Mucosa of stomach (tissue), 1 donor: ENCODE data around the gene PLEKHG7.
"Not testable (repeated sequence)": the region's sequence is repeated elsewhere in the genome, so short reads cannot be mapped to it uniquely, and the experiment has no call there.

Source experiments
- H3K27me3 ChIP-seq: one replicate; pipeline ENCODE4 v1.7.0; 2013; ENCODE audit warnings: mild to moderate bottlenecking, low read length; ENCODE audit not compliant: control insufficient read depth, insufficient read depth
- H3K36me3 ChIP-seq: one replicate; pipeline ENCODE4 v1.7.0; 2013; ENCODE audit warnings: low read length; ENCODE audit not compliant: control insufficient read depth, insufficient read depth
- H3K4me1 ChIP-seq: one replicate; pipeline ENCODE4 v1.7.0; 2013; ENCODE audit warnings: mild to moderate bottlenecking, low read length; ENCODE audit not compliant: control insufficient read depth, insufficient read depth
- H3K4me3 ChIP-seq: one replicate; pipeline ENCODE4 v1.7.0; 2013; ENCODE audit warnings: low read length
- H3K9ac ChIP-seq: one replicate; pipeline ENCODE4 v1.7.0; 2013; ENCODE audit warnings: mild to moderate bottlenecking, low read length, moderate library complexity
- H3K9me3 ChIP-seq: one replicate; pipeline ENCODE4 v1.7.0; 2013; ENCODE audit warnings: mild to moderate bottlenecking, low read length, moderate library complexity; ENCODE audit not compliant: control insufficient read depth
- donor health status: Pancreatic carcinoma.

Gene PLEKHG7

GRCh38 chr12:92736605-92737004 is 33.8 kb downstream of the PLEKHG7 start:
- H3K9me3 ChIP-seq = no peaks in the 10 kb centered on the region
- no peak overlapping the region for H3K9ac ChIP-seq
- H3K4me1 ChIP-seq = no peaks in the 10 kb centered on the region
- no peaks in the 10 kb centered on the region for H3K27me3 ChIP-seq
- no peak overlapping the region for H3K4me3 ChIP-seq
- no peaks in the 10 kb centered on the region for H3K36me3 ChIP-seq

DNA sequence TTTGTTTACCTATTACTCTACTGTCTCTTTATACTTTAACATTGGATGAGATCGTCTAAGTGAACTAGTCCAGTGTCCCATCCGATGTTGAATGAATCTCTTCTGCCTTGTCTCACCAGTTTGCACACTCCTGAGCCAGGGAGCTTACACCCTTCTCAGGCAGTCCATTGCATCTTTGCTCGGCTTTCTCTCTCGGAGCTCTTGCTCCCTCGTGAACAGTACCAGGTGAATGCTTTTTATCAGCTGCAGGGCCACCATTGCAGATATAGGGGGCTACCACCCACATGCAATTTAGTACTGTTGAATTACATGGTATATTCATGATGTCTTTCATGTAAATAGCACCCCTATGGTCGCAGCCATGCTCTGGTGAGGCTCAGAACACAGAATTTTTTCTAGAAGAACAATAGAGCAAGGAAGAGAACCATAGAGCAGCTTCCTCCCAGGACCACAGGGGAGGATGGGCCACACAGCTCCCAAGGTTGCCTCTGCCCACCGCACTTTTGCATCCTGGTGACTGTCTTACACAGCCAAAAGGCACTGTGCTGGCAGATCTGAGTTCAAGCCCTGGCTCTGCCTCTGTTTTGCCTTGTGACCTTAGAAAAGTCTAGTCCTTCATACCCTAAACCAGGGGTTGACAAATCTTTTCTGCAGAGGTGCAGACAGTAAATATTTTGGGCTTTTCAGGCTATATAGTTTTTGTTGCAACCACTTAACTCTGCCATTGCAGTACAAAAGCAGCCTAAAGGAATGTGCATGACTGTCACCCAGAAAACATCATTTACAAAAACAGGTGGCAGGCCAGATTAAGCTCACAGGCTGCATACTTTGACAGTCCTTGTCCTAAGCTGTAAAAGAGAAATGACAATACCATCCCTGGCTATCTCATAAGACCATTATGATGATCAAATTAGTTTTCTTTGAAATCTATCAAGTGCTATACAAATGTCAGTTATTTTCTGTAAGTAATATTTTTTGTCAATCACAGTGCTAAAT is 35.4 kb downstream of the PLEKHG7 start:
- Histone ChIP-seq H3K9ac (no peak overlapping the region), H3K4me3 (no peak overlapping the region), H3K27me3 (no peaks in the 10 kb centered on the region), H3K4me1 (no peaks in the 10 kb centered on the region), H3K36me3 (no peaks in the 10 kb centered on the region), H3K9me3 (no peaks in the 10 kb centered on the region)

- H3K4me1 ChIP-seq = no peaks in the 10 kb centered on the region
- H3K9ac ChIP-seq = no peak overlapping the region
- H3K4me3 ChIP-seq = no peak overlapping the region
- H3K36me3 ChIP-seq = no peaks in the 10 kb centered on the region
- no peaks in the 10 kb centered on the region for H3K9me3 ChIP-seq
- H3K27me3 ChIP-seq = no peaks in the 10 kb centered on the region
These were observed 36.3 kb downstream of the PLEKHG7 start for GRCh38 chr12:92739113-92739512.

- Histone ChIP-seq H3K9me3 (no peaks in the 10 kb centered on the region), H3K9ac (no peak overlapping the region), H3K27me3 (no peaks in the 10 kb centered on the region), H3K4me3 (no peak overlapping the region), H3K4me1 (no peaks in the 10 kb centered on the region), H3K36me3 (no peaks in the 10 kb centered on the region)
These were observed 37.6 kb downstream of the PLEKHG7 start for GRCh38 chr12:92740411-92740810.

GRCh38 chr12:92743026-92743425 is 40.2 kb downstream of the PLEKHG7 start:
- no peaks in the 10 kb centered on the region for H3K9me3 ChIP-seq
- H3K36me3 ChIP-seq = no peaks in the 10 kb centered on the region
- H3K4me3 ChIP-seq = no peak overlapping the region
- H3K27me3 ChIP-seq = no peaks in the 10 kb centered on the region
- H3K4me1 ChIP-seq = no peaks in the 10 kb centered on the region
- H3K9ac ChIP-seq = no peak overlapping the region

DNA sequence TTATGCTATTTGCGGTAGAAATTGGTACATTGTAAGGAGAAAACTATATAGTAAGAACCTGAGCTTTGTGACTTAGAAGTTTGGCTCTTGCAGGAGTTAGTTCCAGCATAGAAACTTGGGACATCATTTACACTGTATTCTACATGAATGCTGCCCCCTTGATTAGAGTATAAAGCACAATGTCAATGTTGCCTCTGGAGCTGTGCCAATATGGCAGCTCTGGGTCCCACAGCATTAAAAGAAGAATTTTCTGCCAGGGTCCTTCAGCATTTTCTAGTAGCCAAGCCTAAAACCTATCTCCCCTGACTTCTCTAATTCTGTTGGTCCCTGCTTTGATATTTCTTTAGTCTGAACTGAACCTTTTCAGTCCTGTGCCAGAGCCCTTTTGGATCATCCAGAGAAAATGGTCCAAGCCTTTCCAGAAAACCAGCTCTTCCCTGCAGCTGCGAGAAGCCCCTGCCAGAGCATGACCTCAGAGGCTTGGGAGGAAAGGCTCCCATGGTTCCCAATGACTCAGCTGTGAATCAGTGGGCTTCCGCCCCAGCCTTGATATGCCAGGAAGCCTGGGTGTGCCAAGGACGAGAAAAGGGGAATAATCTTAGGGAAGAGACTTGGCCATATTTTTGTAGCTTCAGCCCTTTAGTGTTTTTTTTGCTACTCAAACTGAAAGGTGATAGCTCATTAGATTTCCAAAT is 43.2 kb downstream of the PLEKHG7 start:
- no peaks in the 10 kb centered on the region for H3K36me3 ChIP-seq
- H3K4me3 ChIP-seq = no peak overlapping the region
- no peak overlapping the region for H3K9ac ChIP-seq

GRCh38 chr12:92747151-92747550 is 44.4 kb downstream of the PLEKHG7 start:
- no peak overlapping the region for H3K4me3 ChIP-seq
- no peaks in the 10 kb centered on the region for H3K9me3 ChIP-seq
- no peak overlapping the region for H3K9ac ChIP-seq
- no peaks in the 10 kb centered on the region for H3K27me3 ChIP-seq
- H3K36me3 ChIP-seq = no peaks in the 10 kb centered on the region
- no peaks in the 10 kb centered on the region for H3K4me1 ChIP-seq

More for the DNA sequence above, 43.2 kb downstream of the PLEKHG7 start:
- Histone ChIP-seq H3K4me1 (no peaks in the 10 kb centered on the region), H3K9me3 (no peaks in the 10 kb centered on the region), H3K27me3 (no peaks in the 10 kb centered on the region)

DNA sequence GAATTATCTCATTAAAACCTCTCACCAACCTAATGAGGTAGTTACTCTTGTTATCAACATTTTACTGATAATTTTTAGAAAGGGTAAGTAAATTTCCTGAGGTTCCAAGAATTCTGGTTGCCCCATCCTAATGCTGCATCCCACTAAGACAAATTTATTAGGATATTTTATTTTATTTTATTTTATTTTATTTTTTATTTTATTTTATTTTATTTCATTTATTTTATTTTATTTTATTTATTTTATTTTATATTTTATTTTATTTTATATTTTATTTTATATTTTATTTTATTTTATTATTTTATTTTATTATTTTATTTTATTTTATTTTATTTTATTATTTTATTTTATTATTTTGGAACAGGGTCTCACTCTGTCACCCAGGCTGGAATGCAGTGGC is 46.9 kb downstream of the PLEKHG7 start:
- not testable (repeated sequence) for H3K4me3 ChIP-seq, H3K4me1 ChIP-seq, H3K9ac ChIP-seq, H3K36me3 ChIP-seq, H3K27me3 ChIP-seq, H3K9me3 ChIP-seq

DNA sequence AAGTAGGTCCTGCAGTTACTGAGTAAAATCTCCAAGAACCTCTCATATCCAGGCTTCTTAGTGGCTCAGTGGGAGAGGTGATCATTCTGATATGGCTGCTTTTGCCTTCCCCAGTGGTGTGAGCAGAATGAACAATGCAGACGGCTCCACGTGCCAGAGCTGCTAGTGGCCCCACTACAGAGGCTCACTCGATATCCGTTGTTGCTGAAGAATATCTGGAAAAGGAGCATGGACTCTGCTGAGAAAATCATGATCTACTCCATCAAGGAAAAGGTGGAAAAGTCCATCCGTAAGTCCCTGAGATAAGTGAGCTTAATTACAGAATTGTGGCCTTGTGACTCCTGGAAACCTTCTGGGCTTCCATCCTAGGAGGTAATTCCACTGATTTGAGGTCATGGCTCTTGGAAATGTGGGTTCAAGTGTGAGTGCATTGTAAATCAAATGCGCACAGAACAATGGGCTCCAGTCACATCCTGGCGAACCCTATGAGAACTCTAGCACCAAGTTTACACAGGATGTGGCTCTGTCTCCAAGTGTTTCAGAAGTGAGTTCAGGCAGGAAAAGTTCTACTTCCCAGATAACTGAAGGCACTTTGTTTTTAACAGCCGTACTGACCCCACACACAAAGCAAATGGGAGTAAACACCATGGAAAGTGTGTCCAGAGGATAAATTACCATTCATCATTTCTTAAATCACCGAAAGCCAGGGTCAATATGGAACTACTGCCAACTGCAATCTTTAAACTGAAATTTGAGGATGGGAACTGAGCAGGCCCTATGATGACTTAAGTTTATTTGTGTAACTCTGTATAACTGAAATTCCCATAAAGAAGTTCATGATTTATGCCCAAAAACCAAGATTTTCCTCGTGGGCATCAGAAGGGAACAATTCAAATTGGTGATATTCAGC is 51.4 kb downstream of the PLEKHG7 start:
- Histone ChIP-seq H3K9me3 (no peaks in the 10 kb centered on the region), H3K27me3 (no peaks in the 10 kb centered on the region), H3K36me3 (no peaks in the 10 kb centered on the region), H3K9ac (no peak overlapping the region), H3K4me1 (no peaks in the 10 kb centered on the region), H3K4me3 (no peak overlapping the region)

DNA sequence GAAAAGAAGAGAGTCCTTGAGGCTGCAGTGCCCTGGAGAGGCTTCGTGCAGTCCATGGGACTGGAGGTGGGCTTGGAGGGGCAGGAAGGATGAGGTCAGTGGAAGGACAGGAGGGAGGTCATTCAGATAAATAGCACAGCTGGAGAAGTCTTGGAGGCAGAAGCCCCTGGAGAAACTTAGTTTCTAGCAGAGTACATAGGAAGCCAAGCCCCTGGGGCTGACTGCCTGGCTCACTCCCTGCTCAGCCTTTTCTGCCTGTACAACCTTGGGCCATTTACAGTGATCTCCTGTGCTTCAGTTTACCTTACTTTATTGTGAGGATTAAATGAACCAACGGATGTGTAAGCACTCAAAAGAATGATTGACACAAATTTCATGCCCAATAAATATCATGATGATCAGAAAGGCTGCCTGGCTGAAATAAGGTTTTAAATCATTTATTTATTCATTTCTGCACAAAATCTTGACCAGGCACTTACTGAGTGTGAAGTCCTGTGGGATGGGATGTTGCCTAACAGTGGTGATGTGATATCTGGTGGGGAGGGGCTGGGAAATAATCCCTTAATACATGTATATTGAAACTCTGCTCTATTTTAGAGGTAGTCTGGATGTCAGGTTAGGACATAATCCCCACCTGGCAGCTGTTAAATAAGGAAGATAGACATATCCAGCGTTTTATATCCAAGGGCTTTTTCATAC is 54.3 kb downstream of the PLEKHG7 start:
- no peaks in the 10 kb centered on the region for H3K36me3 ChIP-seq
- H3K27me3 ChIP-seq = no peaks in the 10 kb centered on the region
- H3K9ac ChIP-seq = no peak overlapping the region
- H3K4me3 ChIP-seq = no peak overlapping the region
- H3K4me1 ChIP-seq = no peaks in the 10 kb centered on the region
- H3K9me3 ChIP-seq = no peaks in the 10 kb centered on the region

GRCh38 chr12:92757597-92758121 is 54.9 kb downstream of the PLEKHG7 start:
- Histone ChIP-seq H3K9ac (no peak overlapping the region), H3K4me3 (no peak overlapping the region), H3K9me3 (no peaks in the 10 kb centered on the region), H3K27me3 (no peaks in the 10 kb centered on the region), H3K36me3 (no peaks in the 10 kb centered on the region), H3K4me1 (no peaks in the 10 kb centered on the region)
